Ishikawa (cell line): ENCODE results near the gene FLAD1.
A peak's percentile ranks its signal among the peaks of the same experiment; 100 is the strongest.

Experiments
- CEBPB ChIP-seq: IDR thresholded peaks from 2 replicates; pipeline ENCODE4 v1.6.1; 2012
- CREB1 ChIP-seq: IDR thresholded peaks from 2 replicates; pipeline ENCODE4 v1.6.1; 2012; ENCODE audit warnings: low read depth
- EGR1 ChIP-seq: IDR thresholded peaks from 2 replicates; pipeline ENCODE4 v1.6.1; 2012
- EP300 ChIP-seq: IDR thresholded peaks from 2 replicates; pipeline ENCODE4 v1.6.1; 2012; ENCODE audit warnings: borderline replicate concordance
- FOXM1 ChIP-seq: IDR thresholded peaks from 2 replicates; pipeline ENCODE4 v1.6.1; 2012; ENCODE audit warnings: low read depth, borderline replicate concordance
- MAX ChIP-seq: IDR thresholded peaks from 2 replicates; pipeline ENCODE4 v1.6.1; 2012
- NFIC ChIP-seq: IDR thresholded peaks from 2 replicates; pipeline ENCODE4 v1.6.1; 2012
- RAD21 ChIP-seq: IDR thresholded peaks from 2 replicates; pipeline ENCODE4 v1.6.1; 2012; ENCODE audit warnings: low read depth
- TAF1 ChIP-seq: IDR thresholded peaks from 2 replicates; pipeline ENCODE4 v1.6.1; 2012; ENCODE audit warnings: low read depth, mild to moderate bottlenecking
- TCF12 ChIP-seq: IDR thresholded peaks from 2 replicates; pipeline ENCODE4 v1.6.1; 2012; ENCODE audit warnings: low read depth
- TEAD4 ChIP-seq: IDR thresholded peaks from 2 replicates; pipeline ENCODE4 v1.6.1; 2012
- USF1 ChIP-seq: IDR thresholded peaks from 2 replicates; pipeline ENCODE4 v1.6.1; 2012
- YY1 ChIP-seq: IDR thresholded peaks from 2 replicates; pipeline ENCODE4 v1.6.1; 2012; ENCODE audit warnings: low read depth
- ZBTB7A ChIP-seq: IDR thresholded peaks from 2 replicates; pipeline ENCODE4 v1.6.1; 2012; ENCODE audit warnings: low read depth
- TF ChIP-seq, protein P1 (sequence below): IDR thresholded peaks from 2 replicates; pipeline ENCODE4 v1.6.1; 2012; ENCODE audit warnings: low read depth, mild to moderate bottlenecking

The FLAD1 gene

DNA sequence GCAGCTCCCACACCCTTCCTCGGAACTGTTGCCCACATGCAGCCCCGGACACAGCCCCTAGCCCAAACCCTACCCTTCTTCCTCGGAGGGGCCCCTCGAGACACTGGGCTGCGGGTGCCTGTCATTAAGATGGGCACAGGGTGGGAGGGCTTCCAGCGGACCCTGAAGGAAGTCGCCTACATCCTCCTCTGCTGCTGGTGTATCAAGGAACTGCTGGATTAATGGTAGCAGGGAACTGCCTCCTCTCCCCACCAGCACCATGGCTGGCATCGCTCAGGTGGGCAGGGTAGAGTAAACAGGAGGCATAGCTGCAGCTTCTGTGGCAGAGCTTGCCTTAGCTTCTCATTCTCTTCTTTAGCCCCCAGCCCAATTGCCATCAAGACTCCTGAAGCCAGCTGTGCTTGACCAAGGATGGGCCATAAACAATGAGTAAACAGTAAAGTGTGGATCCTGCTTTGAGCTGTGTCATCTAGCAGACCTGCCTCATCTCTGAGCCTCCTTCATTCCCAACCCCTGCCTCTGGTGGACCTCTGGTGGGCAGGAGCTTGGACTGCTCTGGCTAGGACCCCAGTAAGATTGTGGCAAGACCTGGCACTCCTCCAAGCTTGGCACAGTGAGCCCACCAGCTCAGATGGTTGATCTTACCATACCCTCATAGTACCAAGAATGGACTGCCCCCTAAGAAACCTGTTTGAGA is 10.6 kb downstream of the FLAD1 start, which contains the start of gene LENEP:
Gene LENEP, plus strand, starts transcription at position 15 of the 697 bp plus-strand sequence. Its CDS starts 22 bp downstream, at position 37.
- no peak for TF ChIP-seq FOXM1
- 0 out of 2 replicates have a peak, but pooled peaks have one; percentile 12 for TF ChIP-seq NFIC

GRCh38 chr1:154994269-154994587 is 11.1 kb downstream of the FLAD1 start:
- 0 out of 2 replicates have a peak, but pooled peaks have one; percentile 3 for TF ChIP-seq NFIC
- TF ChIP-seq TAF1 = no peak

- TF ChIP-seq TCF12 (no peak), CREB1 (no peak), NFIC (no peak), USF1 (no peak), ZBTB7A (no peak), TEAD4 (no peak), YY1 (no peak), EP300 (no peak)
- TF ChIP-seq, protein P1, sequence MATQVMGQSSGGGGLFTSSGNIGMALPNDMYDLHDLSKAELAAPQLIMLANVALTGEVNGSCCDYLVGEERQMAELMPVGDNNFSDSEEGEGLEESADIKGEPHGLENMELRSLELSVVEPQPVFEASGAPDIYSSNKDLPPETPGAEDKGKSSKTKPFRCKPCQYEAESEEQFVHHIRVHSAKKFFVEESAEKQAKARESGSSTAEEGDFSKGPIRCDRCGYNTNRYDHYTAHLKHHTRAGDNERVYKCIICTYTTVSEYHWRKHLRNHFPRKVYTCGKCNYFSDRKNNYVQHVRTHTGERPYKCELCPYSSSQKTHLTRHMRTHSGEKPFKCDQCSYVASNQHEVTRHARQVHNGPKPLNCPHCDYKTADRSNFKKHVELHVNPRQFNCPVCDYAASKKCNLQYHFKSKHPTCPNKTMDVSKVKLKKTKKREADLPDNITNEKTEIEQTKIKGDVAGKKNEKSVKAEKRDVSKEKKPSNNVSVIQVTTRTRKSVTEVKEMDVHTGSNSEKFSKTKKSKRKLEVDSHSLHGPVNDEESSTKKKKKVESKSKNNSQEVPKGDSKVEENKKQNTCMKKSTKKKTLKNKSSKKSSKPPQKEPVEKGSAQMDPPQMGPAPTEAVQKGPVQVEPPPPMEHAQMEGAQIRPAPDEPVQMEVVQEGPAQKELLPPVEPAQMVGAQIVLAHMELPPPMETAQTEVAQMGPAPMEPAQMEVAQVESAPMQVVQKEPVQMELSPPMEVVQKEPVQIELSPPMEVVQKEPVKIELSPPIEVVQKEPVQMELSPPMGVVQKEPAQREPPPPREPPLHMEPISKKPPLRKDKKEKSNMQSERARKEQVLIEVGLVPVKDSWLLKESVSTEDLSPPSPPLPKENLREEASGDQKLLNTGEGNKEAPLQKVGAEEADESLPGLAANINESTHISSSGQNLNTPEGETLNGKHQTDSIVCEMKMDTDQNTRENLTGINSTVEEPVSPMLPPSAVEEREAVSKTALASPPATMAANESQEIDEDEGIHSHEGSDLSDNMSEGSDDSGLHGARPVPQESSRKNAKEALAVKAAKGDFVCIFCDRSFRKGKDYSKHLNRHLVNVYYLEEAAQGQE = no peak
Observed at GRCh38 chr1:154994591-154994990, 11.4 kb downstream of the FLAD1 start.

- TF ChIP-seq RAD21 = peak; percentile 33; the same call in 1 of the 2 replicates
- TF ChIP-seq TEAD4 = 0 out of 2 replicates have a peak, but pooled peaks have one; percentile 29
Observed at GRCh38 chr1:154995301-154995983, 12.3 kb downstream of the FLAD1 start.

DNA sequence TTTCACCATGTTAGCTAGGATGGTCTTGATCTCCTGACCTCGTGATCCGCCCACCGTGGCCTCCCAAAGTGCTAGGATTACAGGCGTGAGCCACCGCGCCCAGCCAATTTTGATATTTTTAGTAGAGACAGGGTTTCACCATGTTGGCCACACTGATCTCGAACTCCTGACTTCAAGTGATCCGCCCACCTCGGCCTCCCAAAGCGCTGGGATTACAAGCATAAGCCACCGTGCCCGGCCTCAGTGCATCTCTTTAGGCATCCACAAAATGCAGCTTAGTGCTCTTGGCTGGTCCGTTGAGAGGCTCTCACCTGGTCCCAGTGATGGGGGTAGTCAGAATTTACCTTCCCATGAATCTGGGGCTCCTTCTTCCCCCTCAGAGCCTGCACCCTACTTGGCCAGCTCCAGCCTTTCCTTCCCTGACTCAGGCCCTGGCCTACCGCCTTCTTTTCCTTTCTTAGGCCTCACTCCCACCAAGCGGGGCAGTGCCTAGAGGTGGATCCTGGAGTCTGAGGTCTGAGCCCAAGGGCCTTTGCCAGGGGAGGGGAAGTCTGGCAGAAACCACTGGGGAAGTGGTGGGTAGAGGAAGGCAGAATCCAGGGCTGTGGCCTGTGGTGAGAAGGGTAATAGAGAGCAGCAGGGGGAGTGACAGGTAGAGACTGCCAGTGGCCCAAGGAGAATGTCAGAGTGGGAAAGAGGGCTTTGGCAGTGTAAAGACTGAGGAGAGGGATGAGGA is 14.0 kb downstream of the FLAD1 start:
- TF ChIP-seq CREB1 = no peak
- no peak for TF ChIP-seq CEBPB
- no peak for TF ChIP-seq TEAD4

- TF ChIP-seq ZBTB7A = no peak
- TF ChIP-seq MAX = no peak
- TF ChIP-seq RAD21 = no peak
- TF ChIP-seq FOXM1 = no peak
- TF ChIP-seq EGR1 = no peak
- no peak for TF ChIP-seq YY1
- TF ChIP-seq USF1 = no peak
- TF ChIP-seq TCF12 = no peak
- no peak for TF ChIP-seq CEBPB
- TF ChIP-seq, protein P1 = no peak
- TF ChIP-seq TEAD4 = no peak
Observed at GRCh38 chr1:154998201-154998780, 15.1 kb downstream of the FLAD1 start.
